HG02571 (cell line): ENCODE results near the gene SEC16B.

Source experiments
- ATAC-seq: cut with Tn5 transposase; IDR thresholded peaks from one replicate; pipeline ENCODE4 v1.9.1; 2021; ENCODE audit warnings: mild to moderate bottlenecking, moderate library complexity; ENCODE audit not compliant: unreplicated experiment

The SEC16B gene

GRCh38 chr1:177913762-177914540 is 55.9 kb downstream of the SEC16B start:
- no peak for ATAC-seq

GRCh38 chr1:177912991-177913390 is 56.9 kb downstream of the SEC16B start:
- ATAC-seq: no peak

GRCh38 chr1:177909416-177909815 is 60.4 kb downstream of the SEC16B start:
- no peak for ATAC-seq

GRCh38 chr1:177907000-177907399 is 62.9 kb downstream of the SEC16B start:
- ATAC-seq: no peak

GRCh38 chr1:177905686-177906085 is 64.2 kb downstream of the SEC16B start:
- no peak for ATAC-seq

GRCh38 chr1:177902266-177902665 is 67.6 kb downstream of the SEC16B start:
- ATAC-seq: no peak

GRCh38 chr1:177897998-177898654 is 71.7 kb downstream of the SEC16B start:
- no peak for ATAC-seq

GRCh38 chr1:177897281-177897997 is 72.4 kb downstream of the SEC16B start:
- ATAC-seq: no peak
